Measurements from ENCODE around the gene RNF8. TPM values are rescaled to one million over a fixed set of nuclear protein-coding genes. Genes with fewer than 3 reads are reported as not detected.

Gene RNF8
- total and polyA plus RNA-seq, 11 donors: 10.3 to 20.6 (median 15.9) TPM

DNA sequence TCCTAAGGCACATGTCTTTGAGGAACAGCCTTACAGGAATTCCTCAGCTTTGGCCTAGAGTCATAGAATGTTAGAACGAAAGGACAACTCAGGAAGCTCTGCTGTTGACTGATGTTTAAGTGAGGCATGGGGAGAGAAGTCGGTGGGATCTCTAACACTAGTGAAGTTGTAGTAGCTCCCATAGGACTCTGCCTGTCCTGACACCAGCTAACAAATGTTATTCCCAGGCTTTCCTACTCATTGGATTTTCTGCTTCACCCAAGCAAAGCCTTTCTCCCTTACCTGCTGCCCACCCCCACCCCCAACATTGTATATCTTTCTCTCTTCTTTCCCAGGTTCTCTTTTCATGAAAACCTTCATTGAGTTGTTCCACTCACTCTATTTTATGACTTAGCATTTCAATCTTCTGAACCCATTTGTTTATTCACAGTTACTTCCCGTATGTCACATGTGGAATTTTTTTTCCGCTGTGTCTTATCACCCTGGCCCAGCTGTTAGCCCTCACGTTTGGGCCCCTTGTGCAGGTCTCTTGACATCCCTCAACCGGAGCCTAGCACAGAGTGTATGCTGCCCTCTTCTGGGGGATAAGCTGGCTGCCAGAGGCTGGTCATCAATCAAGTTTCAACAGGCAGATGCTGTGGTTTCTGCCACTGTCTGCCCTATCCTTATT is 39.2 kb upstream of the RNF8 start:
- peak in 3 of 5 donors; percentile 32 to 56 (median 51) for DNase-seq

GRCh38 chr6:37315157-37315515 is 38.6 kb upstream of the RNF8 start:
- 89 to 93% (median 91%) methylated on average over 7 of the region's 7 CpGs for WGBS, 4 donors
- no peaks in the 10 kb centered on the region for H3K27me3 ChIP-seq
- H3K27ac ChIP-seq: no peak overlapping the region
- no peaks in the 10 kb centered on the region for H3K9me3 ChIP-seq
- TF ChIP-seq, protein P1, sequence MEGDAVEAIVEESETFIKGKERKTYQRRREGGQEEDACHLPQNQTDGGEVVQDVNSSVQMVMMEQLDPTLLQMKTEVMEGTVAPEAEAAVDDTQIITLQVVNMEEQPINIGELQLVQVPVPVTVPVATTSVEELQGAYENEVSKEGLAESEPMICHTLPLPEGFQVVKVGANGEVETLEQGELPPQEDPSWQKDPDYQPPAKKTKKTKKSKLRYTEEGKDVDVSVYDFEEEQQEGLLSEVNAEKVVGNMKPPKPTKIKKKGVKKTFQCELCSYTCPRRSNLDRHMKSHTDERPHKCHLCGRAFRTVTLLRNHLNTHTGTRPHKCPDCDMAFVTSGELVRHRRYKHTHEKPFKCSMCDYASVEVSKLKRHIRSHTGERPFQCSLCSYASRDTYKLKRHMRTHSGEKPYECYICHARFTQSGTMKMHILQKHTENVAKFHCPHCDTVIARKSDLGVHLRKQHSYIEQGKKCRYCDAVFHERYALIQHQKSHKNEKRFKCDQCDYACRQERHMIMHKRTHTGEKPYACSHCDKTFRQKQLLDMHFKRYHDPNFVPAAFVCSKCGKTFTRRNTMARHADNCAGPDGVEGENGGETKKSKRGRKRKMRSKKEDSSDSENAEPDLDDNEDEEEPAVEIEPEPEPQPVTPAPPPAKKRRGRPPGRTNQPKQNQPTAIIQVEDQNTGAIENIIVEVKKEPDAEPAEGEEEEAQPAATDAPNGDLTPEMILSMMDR (IDR thresholded peaks at IDR 0.05): no peak
- TF ChIP-seq POLR2A (IDR thresholded peaks at IDR 0.05): no peak
- H3K36me3 ChIP-seq: peaks cover 2 to 81% (median 65%) of the 10 kb centered on the region in 9 donors
- no peak for DNase-seq
- no peak for ATAC-seq
- peaks cover 0 to 10% (median 0%) of the 10 kb centered on the region in 12 donors for H3K4me1 ChIP-seq
- no peak overlapping the region for H3K4me3 ChIP-seq
- intact Hi-C loops (cut with DNase I): no loop called here

More for the DNA sequence above, 39.2 kb upstream of the RNF8 start:
- H3K27me3 ChIP-seq: no peaks in the 10 kb centered on the region
- intact Hi-C loops (cut with DNase I): no loop called here
- ATAC-seq: peak in 3 of 4 donors; percentile 51 to 72 (median 66)
- TF ChIP-seq, protein P1 (IDR thresholded peaks at IDR 0.05): peak; percentile 20 to 61 (median 45)
- TF ChIP-seq POLR2A (IDR thresholded peaks at IDR 0.05): no peak
- H3K4me1 ChIP-seq: peaks cover 0 to 10% (median 0%) of the 10 kb centered on the region in 12 donors
- H3K36me3 ChIP-seq: peaks cover 2 to 76% (median 61%) of the 10 kb centered on the region in 9 donors
- 44 to 47% (median 46%) methylated on average over 6 of the region's 6 CpGs for WGBS, 4 donors
- H3K27ac ChIP-seq: no peak overlapping the region
- no peak overlapping the region for H3K4me3 ChIP-seq
- H3K9me3 ChIP-seq: no peaks in the 10 kb centered on the region

- Histone ChIP-seq H3K9me3 (no peaks in the 10 kb centered on the region), H3K36me3 (peaks cover 2 to 90% (median 69%) of the 10 kb centered on the region in 9 donors), H3K4me1 (peaks cover 0 to 13% (median 3%) of the 10 kb centered on the region in 12 donors), H3K27me3 (no peaks in the 10 kb centered on the region), H3K4me3 (no peak overlapping the region), H3K27ac (no peak overlapping the region)
- no peak for TF ChIP-seq POLR2A (IDR thresholded peaks at IDR 0.05)
- TF ChIP-seq, protein P1 (IDR thresholded peaks at IDR 0.05): no peak
- WGBS, 4 donors: 97 to 100% (median 99%) methylated on average over 7 of the region's 7 CpGs
- DNase-seq (no peak), ATAC-seq (no peak)
- intact Hi-C loops (cut with DNase I): no loop called here
Observed at GRCh38 chr6:37316071-37316470, 37.7 kb upstream of the RNF8 start.

DNA sequence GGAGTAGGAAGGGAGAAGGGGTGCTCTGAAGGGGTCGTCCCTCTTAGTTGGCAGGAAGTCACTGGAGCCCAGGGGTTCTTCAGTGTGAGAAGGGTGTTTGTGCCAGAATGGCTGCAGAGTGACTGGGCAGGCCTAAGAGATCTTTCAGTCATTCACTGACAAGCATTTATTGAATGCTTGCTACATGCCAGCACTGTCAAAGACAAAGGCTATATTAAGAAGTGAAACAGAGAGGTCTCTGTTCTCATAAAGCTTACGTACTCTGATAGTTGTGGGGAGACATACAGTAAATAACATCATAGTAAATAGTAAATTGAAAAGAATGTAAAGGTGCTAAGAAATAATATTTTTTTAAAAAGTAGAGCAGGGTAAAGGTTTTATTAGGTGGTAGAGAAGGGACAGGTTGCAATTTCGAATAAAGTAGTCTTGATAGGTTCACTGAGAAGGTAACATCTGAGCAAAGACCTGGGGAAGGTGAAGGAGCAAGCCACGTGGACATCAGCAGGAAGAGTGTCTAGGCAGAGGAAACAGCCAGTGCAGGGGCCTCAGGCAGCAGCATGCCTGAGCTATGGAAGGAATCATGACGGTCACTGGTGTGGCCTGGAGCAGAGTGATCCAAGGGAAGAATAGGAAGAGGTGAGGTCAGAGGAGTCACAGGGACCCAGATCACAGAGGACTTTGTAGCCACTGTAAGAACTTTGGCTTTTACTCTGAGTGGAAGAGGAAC is 36.3 kb upstream of the RNF8 start:
- Histone ChIP-seq H3K9me3 (no peaks in the 10 kb centered on the region), H3K4me3 (no peak overlapping the region), H3K27me3 (no peaks in the 10 kb centered on the region), H3K4me1 (peaks cover 0 to 20% (median 6%) of the 10 kb centered on the region in 12 donors), H3K36me3 (peaks cover 2 to 98% (median 73%) of the 10 kb centered on the region in 9 donors), H3K27ac (no peak overlapping the region)
- WGBS, 4 donors: 91 to 93% (median 92%) methylated on average over 5 of the region's 5 CpGs
- no peak for ATAC-seq
- no peak for TF ChIP-seq POLR2A (IDR thresholded peaks at IDR 0.05)
- TF ChIP-seq, protein P1 (IDR thresholded peaks at IDR 0.05): no peak
- intact Hi-C loops (cut with DNase I): no loop called here
- no peak for DNase-seq

Data from heart left ventricle (tissue), 16 donors.